ENCODE measurements around the gene WDR47. TPM values are rescaled to one million over a fixed set of nuclear protein-coding genes. Genes with fewer than 3 reads are reported as not detected.

The WDR47 gene
- total RNA-seq, 2 experiments from 2014 or later, result 8.2 to 8.8 TPM

- Mint-ChIP-seq H3K4me1 (no peaks in the 10 kb centered on the region), H3K27ac (no peak overlapping the region), H3K36me3 (ENCODE audit: low read depth) (peaks cover 5% of the 10 kb centered on the region), H3K4me3 (no peak overlapping the region), H3K9me3 (no peaks in the 10 kb centered on the region), H3K27me3 (no peaks in the 10 kb centered on the region)
- DNase-seq, result no peak
- POLR2A ChIA-PET, result no interaction called here
- CTCF ChIA-PET, result no interaction called here
Measured at GRCh38 chr1:108983114-108983513, 58.8 kb downstream of the WDR47 start.

GRCh38 chr1:108976658-108977057 is 65.2 kb downstream of the WDR47 start:
- Mint-ChIP-seq H3K4me3 (no peak overlapping the region), H3K4me1 (peaks cover 5% of the 10 kb centered on the region), H3K36me3 (ENCODE audit: low read depth) (peaks cover 4% of the 10 kb centered on the region), H3K9me3 (no peaks in the 10 kb centered on the region), H3K27ac (no peak overlapping the region), H3K27me3 (no peaks in the 10 kb centered on the region)
- ChIA-PET POLR2A (no interaction called here), CTCF (interaction anchor here (1.8 to 1.9 kb wide), 2 partner anchors 14 to 20 kb away, joined by 4 to 5 read pairs; partner anchors contain the start of gene CLCC1)
- DNase-seq, result no peak

- no peak overlapping the region for H3K27ac Mint-ChIP-seq
- ChIA-PET POLR2A (no interaction called here), CTCF (interaction anchor here (0.6 to 1.5 kb wide), 4 partner anchors 9 to 273 kb away, joined by 3 to 4 read pairs (median 3); no protein-coding TSS in a partner anchor)
- H3K9me3 Mint-ChIP-seq, result no peaks in the 10 kb centered on the region
- H3K4me1 Mint-ChIP-seq, result peaks cover 5% of the 10 kb centered on the region
- H3K27me3 Mint-ChIP-seq, result no peaks in the 10 kb centered on the region
- no peak overlapping the region for H3K4me3 Mint-ChIP-seq
- H3K36me3 Mint-ChIP-seq (ENCODE audit: low read depth), result peaks cover 17% of the 10 kb centered on the region
- DNase-seq, result no peak
Measured at GRCh38 chr1:108972951-108973350, 69.0 kb downstream of the WDR47 start.

GRCh38 chr1:108969346-108969745 is 72.6 kb downstream of the WDR47 start:
- H3K4me1 Mint-ChIP-seq, result peaks cover 2% of the 10 kb centered on the region
- peaks cover 14% of the 10 kb centered on the region for H3K36me3 Mint-ChIP-seq (ENCODE audit: low read depth)
- no peaks in the 10 kb centered on the region for H3K27me3 Mint-ChIP-seq
- CTCF ChIA-PET, result interaction anchor here (1.0 kb wide), 1 partner anchor 81 kb away, joined by 3 read pairs; no protein-coding TSS in a partner anchor
- no peaks in the 10 kb centered on the region for H3K9me3 Mint-ChIP-seq
- no peak for DNase-seq
- POLR2A ChIA-PET, result no interaction called here
- no peak overlapping the region for H3K27ac Mint-ChIP-seq
- no peak overlapping the region for H3K4me3 Mint-ChIP-seq

GRCh38 chr1:108963052-108963686 is 78.7 kb downstream of the WDR47 start, which contains the start of gene CLCC1:
Gene CLCC1, minus strand, starts transcription at chr1:108963484. Its CDS starts 13,047 bp downstream, at chr1:108950437.
- Mint-ChIP-seq H3K4me1 (peaks cover 35% of the 10 kb centered on the region), H3K36me3 (ENCODE audit: low read depth) (peaks cover 15% of the 10 kb centered on the region)
- DNase-seq, result peak; percentile 96

GRCh38 chr1:108962681-108963051 is 79.2 kb downstream of the WDR47 start:
- H3K36me3 Mint-ChIP-seq (ENCODE audit: low read depth), result peaks cover 20% of the 10 kb centered on the region
- H3K4me1 Mint-ChIP-seq, result peaks cover 40% of the 10 kb centered on the region
- peak; percentile 51 for DNase-seq
- H3K4me3 Mint-ChIP-seq, result peak overlapping the region; percentile 81
- peaks cover 9% of the 10 kb centered on the region for H3K27me3 Mint-ChIP-seq
- no peaks in the 10 kb centered on the region for H3K9me3 Mint-ChIP-seq
- POLR2A ChIA-PET, result interaction anchor here (0.6 kb wide), 1 partner anchor 45 kb away, joined by 12 read pairs; no protein-coding TSS in a partner anchor
- CTCF ChIA-PET, result interaction anchor here (1.5 to 2.4 kb wide), 3 partner anchors 9 to 14 kb away, joined by 5 to 9 read pairs (median 8); no protein-coding TSS in a partner anchor
- H3K27ac Mint-ChIP-seq, result peak overlapping the region; percentile 91

More at GRCh38 chr1:108963052-108963686, 78.7 kb downstream of the WDR47 start, which contains the start of gene CLCC1:
- ChIA-PET CTCF (interaction anchor here (0.6 to 2.4 kb wide), 3 partner anchors 9 to 122 kb away, joined by 5 to 8 read pairs (median 6); no protein-coding TSS in a partner anchor), POLR2A (interaction anchor here (0.6 kb wide), 2 partner anchors 45 to 258 kb away, joined by 3 to 12 read pairs; no protein-coding TSS in a partner anchor)
- peak within 1 kb of the TSS; percentile 81 for H3K4me3 Mint-ChIP-seq
- peaks cover 6% of the 10 kb centered on the region for H3K27me3 Mint-ChIP-seq
- peak within 1 kb of the TSS; percentile 96 for H3K27ac Mint-ChIP-seq
- no peaks in the 10 kb centered on the region for H3K9me3 Mint-ChIP-seq

- H3K27me3 Mint-ChIP-seq, result peaks cover 12% of the 10 kb centered on the region
- peaks cover 24% of the 10 kb centered on the region for H3K36me3 Mint-ChIP-seq (ENCODE audit: low read depth)
- DNase-seq, result no peak
- peaks cover 47% of the 10 kb centered on the region for H3K4me1 Mint-ChIP-seq
- H3K4me3 Mint-ChIP-seq, result peak overlapping the region; percentile 81
- ChIA-PET CTCF (interaction anchor here (1.8 to 2.4 kb wide), 3 partner anchors 8 to 151 kb away, joined by 4 to 9 read pairs (median 8); a partner anchor contains a TSS), POLR2A (no interaction called here)
- peak overlapping the region; percentile 91 for H3K27ac Mint-ChIP-seq
- no peaks in the 10 kb centered on the region for H3K9me3 Mint-ChIP-seq
Measured at GRCh38 chr1:108961752-108962486, 80.0 kb downstream of the WDR47 start.

- POLR2A ChIA-PET, result no interaction called here
- Mint-ChIP-seq H3K4me1 (peaks cover 55% of the 10 kb centered on the region), H3K27ac (no peak overlapping the region), H3K9me3 (peaks cover under 1% of the 10 kb centered on the region), H3K4me3 (no peak overlapping the region), H3K36me3 (ENCODE audit: low read depth) (peaks cover 29% of the 10 kb centered on the region), H3K27me3 (peaks cover 12% of the 10 kb centered on the region)
- no peak for DNase-seq
- CTCF ChIA-PET, result interaction anchor here (0.8 to 2.0 kb wide), 5 partner anchors 10 to 448 kb away, joined by 3 to 9 read pairs (median 4); a partner anchor contains a TSS
Measured at GRCh38 chr1:108961198-108961597, 80.7 kb downstream of the WDR47 start.

GRCh38 chr1:108960719-108961118 is 81.2 kb downstream of the WDR47 start:
- H3K27ac Mint-ChIP-seq, result no peak overlapping the region

GRCh38 chr1:108957888-108958287 is 84.0 kb downstream of the WDR47 start:
- Mint-ChIP-seq H3K27me3 (peaks cover 12% of the 10 kb centered on the region), H3K27ac (no peak overlapping the region), H3K4me3 (no peak overlapping the region), H3K36me3 (ENCODE audit: low read depth) (peaks cover 53% of the 10 kb centered on the region), H3K4me1 (peaks cover 53% of the 10 kb centered on the region), H3K9me3 (peaks cover 5% of the 10 kb centered on the region)
- DNase-seq, result no peak
- ChIA-PET POLR2A (no interaction called here), CTCF (interaction anchor here (1.1 to 1.7 kb wide), 2 partner anchors 9 to 19 kb away, joined by 3 to 4 read pairs; no protein-coding TSS in a partner anchor)

More at GRCh38 chr1:108960719-108961118, 81.2 kb downstream of the WDR47 start:
- H3K27me3 Mint-ChIP-seq, result peaks cover 12% of the 10 kb centered on the region
- peaks cover 5% of the 10 kb centered on the region for H3K9me3 Mint-ChIP-seq
- no peak for DNase-seq
- peaks cover 34% of the 10 kb centered on the region for H3K36me3 Mint-ChIP-seq (ENCODE audit: low read depth)
- no peak overlapping the region for H3K4me3 Mint-ChIP-seq
- peaks cover 59% of the 10 kb centered on the region for H3K4me1 Mint-ChIP-seq
- ChIA-PET POLR2A (no interaction called here), CTCF (interaction anchor here (0.8 to 2.0 kb wide), 5 partner anchors 10 to 449 kb away, joined by 3 to 9 read pairs (median 4); a partner anchor contains a TSS)

- CTCF ChIA-PET, result interaction anchor here (0.8 to 1.7 kb wide), 3 partner anchors 9 to 99 kb away, joined by 3 to 6 read pairs (median 4); partner anchors contain the start of gene AKNAD1
- POLR2A ChIA-PET, result no interaction called here
Measured at GRCh38 chr1:108955881-108956280, 86.0 kb downstream of the WDR47 start.

GRCh38 chr1:108955111-108955510 is 86.8 kb downstream of the WDR47 start:
- peaks cover 48% of the 10 kb centered on the region for H3K36me3 Mint-ChIP-seq (ENCODE audit: low read depth)
- H3K27ac Mint-ChIP-seq, result no peak overlapping the region
- peaks cover 37% of the 10 kb centered on the region for H3K4me1 Mint-ChIP-seq
- peaks cover 10% of the 10 kb centered on the region for H3K27me3 Mint-ChIP-seq
- ChIA-PET CTCF (interaction anchor here (0.8 kb wide), 1 partner anchor 8 kb away, joined by 3 read pairs; no protein-coding TSS in a partner anchor), POLR2A (no interaction called here)
- peaks cover 5% of the 10 kb centered on the region for H3K9me3 Mint-ChIP-seq
- no peak for DNase-seq
- H3K4me3 Mint-ChIP-seq, result no peak overlapping the region

More at GRCh38 chr1:108955881-108956280, 86.0 kb downstream of the WDR47 start:
- H3K36me3 Mint-ChIP-seq (ENCODE audit: low read depth), result peaks cover 53% of the 10 kb centered on the region
- H3K4me1 Mint-ChIP-seq, result peaks cover 44% of the 10 kb centered on the region
- H3K9me3 Mint-ChIP-seq, result peaks cover 5% of the 10 kb centered on the region
- peak overlapping the region; percentile 87 for H3K27ac Mint-ChIP-seq
- no peak overlapping the region for H3K4me3 Mint-ChIP-seq
- DNase-seq, result no peak
- H3K27me3 Mint-ChIP-seq, result peaks cover 12% of the 10 kb centered on the region

All from activated CD4-positive, alpha-beta T cell treated with anti-CD3 and anti-CD28 coated beads, Interleukin-2, amount 10 ng/mL, durations not matched to agents 7 days and 5 days (primary cell).